Endothelial cell of umbilical vein (primary cell): ENCODE data around the gene MYMK.

Source experiments
- CTCF ChIP-seq, 2 donors: IDR thresholded peaks; 1 replicate in 1 of 2; 2 replicates in 1 of 2; pipeline ENCODE4 v1.5.1; 2011; ENCODE audit warnings: low read length in 2 of 2, mild to moderate bottlenecking in 2 of 2, moderate library complexity in 2 of 2, control low read depth in 1 of 2, inconsistent platforms in 1 of 2, low read depth in 1 of 2; ENCODE audit not compliant: insufficient read depth in 1 of 2; ENCODE audit errors: extremely low read depth in 1 of 2
- EZH2 ChIP-seq: IDR thresholded peaks from 2 replicates; pipeline ENCODE4 v1.6.1; 2012; ENCODE audit warnings: borderline replicate concordance, low read depth, mild to moderate bottlenecking, moderate library complexity, low read length, inconsistent platforms; ENCODE audit not compliant: severe bottlenecking
- POLR2A ChIP-seq: IDR thresholded peaks from 2 replicates; pipeline ENCODE4 v1.6.1; 2012; ENCODE audit warnings: low read depth, mild to moderate bottlenecking, control low read depth, low read length
- POLR2AphosphoS5 ChIP-seq: IDR thresholded peaks from 2 replicates; pipeline ENCODE4 v1.6.1; 2012; ENCODE audit warnings: low read depth, mild to moderate bottlenecking, control low read depth, low read length, moderate library complexity; ENCODE audit not compliant: insufficient read depth
- TF ChIP-seq, protein P1 (sequence below): IDR thresholded peaks from 2 replicates; pipeline ENCODE4 v1.6.1; 2011; ENCODE audit not compliant: insufficient read depth, insufficient read length

GRCh38 chr9:133573791-133574515 lies 49.2 kb upstream of the MYMK start:
- TF ChIP-seq CTCF (IDR thresholded peaks at IDR 0.05; ENCODE audit: extremely low read depth in 1 of 2, insufficient read depth in 1 of 2, low read depth in 1 of 2, low read length in 2 of 2) = no peak
- TF ChIP-seq, protein P1, sequence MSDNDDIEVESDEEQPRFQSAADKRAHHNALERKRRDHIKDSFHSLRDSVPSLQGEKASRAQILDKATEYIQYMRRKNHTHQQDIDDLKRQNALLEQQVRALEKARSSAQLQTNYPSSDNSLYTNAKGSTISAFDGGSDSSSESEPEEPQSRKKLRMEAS = no peak
- TF ChIP-seq POLR2AphosphoS5 = no peak
- no peak for TF ChIP-seq POLR2A
- no peak for TF ChIP-seq EZH2
